H1 (cell line): Measurements from ENCODE around the gene ARHGAP22. TPM values are rescaled to one million over a fixed set of nuclear protein-coding genes. Genes with fewer than 3 reads are reported as not detected.

Source experiments
- BCL11A ChIP-seq, 2 experiments: IDR thresholded peaks; one replicate each; pipeline ENCODE4 v1.6.1; 2011; ENCODE audit warnings: low read depth in 2 of 2, low read length in 2 of 2, mild to moderate bottlenecking in 2 of 2
- HDAC6 ChIP-seq: IDR thresholded peaks from one replicate; pipeline ENCODE4 v1.7.1; 2012; ENCODE audit warnings: low read depth, mild to moderate bottlenecking, inconsistent platforms, low read length, moderate library complexity
- KDM5A ChIP-seq: fragments of 200-600 bp; IDR thresholded peaks from 2 replicates; pipeline ENCODE4 v1.7.1; 2012; ENCODE audit warnings: mild to moderate bottlenecking, low read length, inconsistent platforms, mixed read lengths
- SRF ChIP-seq: IDR thresholded peaks from 2 replicates; pipeline ENCODE4 v1.6.1; 2011; ENCODE audit warnings: mild to moderate bottlenecking, low read depth, low read length, moderate library complexity
- polyA plus RNA-seq, 7 experiments: library from polyadenylated mRNA; depleted of rRNA in 3 of 7; stranded (reverse) in 5 of 7; unstranded in 2 of 7; fragments of >200 nt in 5 of 7; fragments of 200-250 nt in 2 of 7; gene quantifications; 1 replicate in 5 of 7; 2 replicates in 1 of 7; 4 replicates in 1 of 7; pipeline versions ENCODE4 v1.2.1 to v1.2.3, GENCODE V29; 2011 to 2013; ENCODE audit warnings: missing spikeins in 2 of 7, mixed read lengths in 2 of 7
- total RNA-seq: library from RNA; stranded (reverse); fragmentation: NEBNext Ultra II Directional; extraction: Animal tissue kit (Norgen Biotek cat#: 25700); gene quantifications from 2 replicates; pipeline ENCODE4 v1.2.1, GENCODE V29; 2021
- TF ChIP-seq, protein P1 (sequence below), 3 experiments: IDR thresholded peaks; 1 replicate in 2 of 3; 2 replicates in 1 of 3; pipeline versions ENCODE4 v1.5.1 to v1.6.1; 2011; ENCODE audit warnings: low read length in 3 of 3, mild to moderate bottlenecking in 3 of 3, inconsistent platforms in 2 of 3, low read depth in 1 of 3, moderate library complexity in 1 of 3; ENCODE audit not compliant: insufficient read depth in 1 of 3; ENCODE audit errors: control extremely low read depth in 1 of 3

Gene ARHGAP22
- total and polyA plus RNA-seq, 2 of the 8 experiments (the other 6 are each of a cell fraction or from before 2014, with no cell fraction given) = 3.6 to 11.2 TPM

DNA sequence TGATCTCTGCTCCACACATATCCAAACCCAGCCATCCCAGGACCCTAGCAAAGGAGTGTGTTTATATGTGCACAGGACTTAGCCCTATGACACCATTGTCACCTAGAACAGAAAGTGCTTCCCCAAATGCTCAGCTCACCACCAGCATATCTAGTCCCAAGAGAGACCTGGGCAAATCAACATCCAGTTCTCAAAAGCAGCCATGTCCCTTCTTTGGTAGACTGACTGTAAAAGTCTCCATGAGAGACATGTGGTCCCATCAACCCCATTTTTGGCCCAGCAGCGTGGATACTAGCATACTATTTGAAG is 20.9 kb upstream of the ARHGAP22 start (continued):
- TF ChIP-seq, protein P1, sequence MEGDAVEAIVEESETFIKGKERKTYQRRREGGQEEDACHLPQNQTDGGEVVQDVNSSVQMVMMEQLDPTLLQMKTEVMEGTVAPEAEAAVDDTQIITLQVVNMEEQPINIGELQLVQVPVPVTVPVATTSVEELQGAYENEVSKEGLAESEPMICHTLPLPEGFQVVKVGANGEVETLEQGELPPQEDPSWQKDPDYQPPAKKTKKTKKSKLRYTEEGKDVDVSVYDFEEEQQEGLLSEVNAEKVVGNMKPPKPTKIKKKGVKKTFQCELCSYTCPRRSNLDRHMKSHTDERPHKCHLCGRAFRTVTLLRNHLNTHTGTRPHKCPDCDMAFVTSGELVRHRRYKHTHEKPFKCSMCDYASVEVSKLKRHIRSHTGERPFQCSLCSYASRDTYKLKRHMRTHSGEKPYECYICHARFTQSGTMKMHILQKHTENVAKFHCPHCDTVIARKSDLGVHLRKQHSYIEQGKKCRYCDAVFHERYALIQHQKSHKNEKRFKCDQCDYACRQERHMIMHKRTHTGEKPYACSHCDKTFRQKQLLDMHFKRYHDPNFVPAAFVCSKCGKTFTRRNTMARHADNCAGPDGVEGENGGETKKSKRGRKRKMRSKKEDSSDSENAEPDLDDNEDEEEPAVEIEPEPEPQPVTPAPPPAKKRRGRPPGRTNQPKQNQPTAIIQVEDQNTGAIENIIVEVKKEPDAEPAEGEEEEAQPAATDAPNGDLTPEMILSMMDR (IDR thresholded peaks at IDR 0.05; ENCODE audit: control extremely low read depth in 1 of 3, insufficient read depth in 1 of 3, low read depth in 1 of 3, low read length in 3 of 3) = no peak
- TF ChIP-seq KDM5A (no peak), BCL11A (IDR thresholded peaks at IDR 0.05; ENCODE audit: low read depth in 2 of 2, low read length in 2 of 2) (no peak), SRF (no peak), HDAC6 (no peak)
- TF ChIP-seq, all 59 proteins: peak for 0
